T-helper 1 cell treated with Interleukin-12 subunit alpha and Interleukin-12 subunit beta and Interleukin-4 antibody, amounts not matched to agents 30 μg/mL and 1 μg/mL, for 36 hours (primary cell): Measurements from ENCODE around the gene TMEM30A.

Experiments used
- H3K27ac Mint-ChIP-seq: one replicate; pipeline ENCODE4 v1.8.0; 2021; ENCODE audit warnings: mild to moderate bottlenecking, mixed read lengths
- H3K27me3 Mint-ChIP-seq: one replicate; pipeline ENCODE4 v1.8.0; 2021; ENCODE audit warnings: low read depth, mixed read lengths
- H3K36me3 Mint-ChIP-seq: one replicate; pipeline ENCODE4 v1.8.0; 2021; ENCODE audit warnings: low read depth, mixed read lengths
- H3K4me1 Mint-ChIP-seq: one replicate; pipeline ENCODE4 v1.8.0; 2021; ENCODE audit warnings: low read depth, mixed read lengths
- H3K4me3 Mint-ChIP-seq: one replicate; pipeline ENCODE4 v1.8.0; 2021; ENCODE audit warnings: mild to moderate bottlenecking, moderate library complexity, mixed read lengths
- H3K9me3 Mint-ChIP-seq: one replicate; pipeline ENCODE4 v1.8.0; 2021; ENCODE audit warnings: mixed read lengths

TMEM30A gene

GRCh38 chr6:75262716-75263400 lies 21.7 kb downstream of the TMEM30A start:
- H3K27me3 Mint-ChIP-seq: no peaks in the 10 kb centered on the region
- H3K4me3 Mint-ChIP-seq: no peak overlapping the region
- H3K9me3 Mint-ChIP-seq: no peaks in the 10 kb centered on the region
- H3K36me3 Mint-ChIP-seq: peaks cover 15% of the 10 kb centered on the region
- peak overlapping the region; percentile 1 for H3K27ac Mint-ChIP-seq
- peaks cover 11% of the 10 kb centered on the region for H3K4me1 Mint-ChIP-seq

- H3K27me3 Mint-ChIP-seq: no peaks in the 10 kb centered on the region
- no peak overlapping the region for H3K4me3 Mint-ChIP-seq
- no peaks in the 10 kb centered on the region for H3K9me3 Mint-ChIP-seq
- peaks cover 25% of the 10 kb centered on the region for H3K36me3 Mint-ChIP-seq
- no peak overlapping the region for H3K27ac Mint-ChIP-seq
- H3K4me1 Mint-ChIP-seq: peaks cover 6% of the 10 kb centered on the region
Observed at GRCh38 chr6:75261299-75261698, 23.3 kb downstream of the TMEM30A start.

- peaks cover 1% of the 10 kb centered on the region for H3K4me1 Mint-ChIP-seq
- H3K36me3 Mint-ChIP-seq: peaks cover 36% of the 10 kb centered on the region
- H3K4me3 Mint-ChIP-seq: no peak overlapping the region
- no peaks in the 10 kb centered on the region for H3K27me3 Mint-ChIP-seq
- H3K9me3 Mint-ChIP-seq: no peaks in the 10 kb centered on the region
- no peak overlapping the region for H3K27ac Mint-ChIP-seq
Observed at GRCh38 chr6:75257343-75258087, 27.1 kb downstream of the TMEM30A start.

- Mint-ChIP-seq H3K36me3 (peaks cover 20% of the 10 kb centered on the region), H3K4me3 (no peak overlapping the region), H3K27ac (no peak overlapping the region), H3K9me3 (no peaks in the 10 kb centered on the region), H3K27me3 (peaks cover 16% of the 10 kb centered on the region), H3K4me1 (peaks cover 5% of the 10 kb centered on the region)
Observed at GRCh38 chr6:75250552-75250951, 34.0 kb downstream of the TMEM30A start.

GRCh38 chr6:75249837-75250236 lies 34.8 kb downstream of the TMEM30A start:
- Mint-ChIP-seq H3K36me3 (peaks cover 21% of the 10 kb centered on the region), H3K27ac (no peak overlapping the region), H3K4me3 (no peak overlapping the region), H3K9me3 (no peaks in the 10 kb centered on the region), H3K27me3 (peaks cover 17% of the 10 kb centered on the region), H3K4me1 (peaks cover 6% of the 10 kb centered on the region)

- Mint-ChIP-seq H3K4me1 (peaks cover 14% of the 10 kb centered on the region), H3K9me3 (no peaks in the 10 kb centered on the region), H3K27me3 (peaks cover 17% of the 10 kb centered on the region), H3K4me3 (no peak overlapping the region), H3K27ac (no peak overlapping the region), H3K36me3 (peaks cover 15% of the 10 kb centered on the region)
Observed at GRCh38 chr6:75246386-75246785, 38.2 kb downstream of the TMEM30A start.

GRCh38 chr6:75244063-75244584 lies 40.5 kb downstream of the TMEM30A start:
- Mint-ChIP-seq H3K4me3 (peak overlapping the region; percentile 94), H3K27ac (peak overlapping the region; percentile 99), H3K9me3 (no peaks in the 10 kb centered on the region), H3K27me3 (peaks cover 17% of the 10 kb centered on the region), H3K36me3 (peaks cover 29% of the 10 kb centered on the region), H3K4me1 (peaks cover 21% of the 10 kb centered on the region)

GRCh38 chr6:75243333-75244062 lies 41.1 kb downstream of the TMEM30A start, which contains the start of gene COX7A2:
Gene COX7A2 (minus strand): TSS chr6:75243801. CDS start chr6:75243734, 67 bp downstream.
- peak within 1 kb of the TSS; percentile 94 for H3K4me3 Mint-ChIP-seq
- H3K27me3 Mint-ChIP-seq: peaks cover 17% of the 10 kb centered on the region
- H3K36me3 Mint-ChIP-seq: peaks cover 32% of the 10 kb centered on the region
- no peaks in the 10 kb centered on the region for H3K9me3 Mint-ChIP-seq
- peak within 1 kb of the TSS; percentile 99 for H3K27ac Mint-ChIP-seq
- H3K4me1 Mint-ChIP-seq: peaks cover 21% of the 10 kb centered on the region

GRCh38 chr6:75236630-75237029 lies 48.0 kb downstream of the TMEM30A start:
- H3K9me3 Mint-ChIP-seq: no peaks in the 10 kb centered on the region
- no peak overlapping the region for H3K27ac Mint-ChIP-seq
- no peak overlapping the region for H3K4me3 Mint-ChIP-seq
- no peaks in the 10 kb centered on the region for H3K27me3 Mint-ChIP-seq
- H3K36me3 Mint-ChIP-seq: peaks cover 35% of the 10 kb centered on the region
- peaks cover 8% of the 10 kb centered on the region for H3K4me1 Mint-ChIP-seq

GRCh38 chr6:75235271-75235670 lies 49.3 kb downstream of the TMEM30A start:
- no peak overlapping the region for H3K27ac Mint-ChIP-seq

GRCh38 chr6:75234126-75234865 lies 50.3 kb downstream of the TMEM30A start:
- Mint-ChIP-seq H3K27me3 (no peaks in the 10 kb centered on the region), H3K27ac (no peak overlapping the region), H3K4me1 (no peaks in the 10 kb centered on the region), H3K4me3 (no peak overlapping the region), H3K9me3 (no peaks in the 10 kb centered on the region), H3K36me3 (peaks cover 18% of the 10 kb centered on the region)

More at GRCh38 chr6:75235271-75235670, 49.3 kb downstream of the TMEM30A start:
- Mint-ChIP-seq H3K27me3 (no peaks in the 10 kb centered on the region), H3K4me1 (no peaks in the 10 kb centered on the region), H3K4me3 (no peak overlapping the region), H3K9me3 (no peaks in the 10 kb centered on the region), H3K36me3 (peaks cover 26% of the 10 kb centered on the region)

GRCh38 chr6:75233092-75233615 lies 51.4 kb downstream of the TMEM30A start:
- Mint-ChIP-seq H3K27me3 (no peaks in the 10 kb centered on the region), H3K27ac (no peak overlapping the region), H3K36me3 (peaks cover 13% of the 10 kb centered on the region), H3K4me3 (no peak overlapping the region), H3K9me3 (no peaks in the 10 kb centered on the region), H3K4me1 (no peaks in the 10 kb centered on the region)

GRCh38 chr6:75230484-75231325 lies 53.9 kb downstream of the TMEM30A start:
- Mint-ChIP-seq H3K27me3 (peaks cover 7% of the 10 kb centered on the region), H3K36me3 (no peaks in the 10 kb centered on the region), H3K27ac (no peak overlapping the region), H3K4me1 (no peaks in the 10 kb centered on the region), H3K9me3 (no peaks in the 10 kb centered on the region), H3K4me3 (no peak overlapping the region)
